ENCODE data around the gene CTU1. TPM values are rescaled to one million over a fixed set of nuclear protein-coding genes. Genes with fewer than 3 reads are reported as not detected.

CTU1 gene
- total RNA-seq, 2 donors from 2014 or later: 18.7 to 21.4 TPM

DNA sequence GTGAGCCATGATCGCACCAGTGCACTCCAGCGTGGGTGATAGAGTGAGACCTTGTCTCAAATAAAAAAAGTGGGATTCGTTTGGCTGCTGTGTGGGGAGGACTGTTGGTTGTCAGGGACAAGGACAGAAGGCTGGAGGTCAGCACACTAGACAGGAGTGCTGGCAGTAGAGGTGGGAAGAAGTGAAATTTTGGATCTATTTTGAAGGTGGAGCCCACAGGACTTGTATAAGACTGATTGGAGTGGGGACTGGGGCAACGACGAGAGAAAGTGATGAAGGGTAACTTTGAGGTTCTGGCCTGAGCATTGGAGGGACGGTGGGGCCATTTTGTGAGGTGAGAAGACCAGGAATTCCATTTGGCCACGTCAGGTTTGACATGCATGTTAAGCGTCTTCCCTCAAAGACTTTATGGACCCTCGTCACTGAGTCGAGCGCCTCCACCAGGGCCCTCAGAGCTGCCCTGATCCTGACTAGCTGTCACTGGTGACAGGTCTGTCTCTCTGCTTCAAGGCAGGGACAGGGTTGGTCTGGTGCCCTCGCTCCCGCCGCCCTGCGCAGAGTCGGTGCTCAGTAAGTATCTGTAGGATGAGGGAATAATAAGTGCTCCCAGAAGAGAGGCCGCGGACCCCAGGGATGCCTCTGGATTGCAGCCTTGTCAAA, 673 bp downstream of the CTU1 start:
- WGBS: 17% methylated on average over 18 of the region's 18 CpGs
- TF ChIP-seq CTCF (IDR thresholded peaks at IDR 0.05) (no peak), POLR2AphosphoS5 (IDR thresholded peaks at IDR 0.05) (no peak), POLR2A (IDR thresholded peaks at IDR 0.05) (no peak)
- Histone ChIP-seq H3K27me3 (replicated peaks; ENCODE audit: insufficient read depth) (no peaks in the 10 kb centered on the region), H3K4me3 (peak overlapping the region; percentile 60 to 68), H3K27ac (peak overlapping the region; percentile 34 to 49), H3K9me3 (no peaks in the 10 kb centered on the region), H3K4me1 (replicated peaks) (peaks cover 6% of the 10 kb centered on the region), H3K36me3 (no peaks in the 10 kb centered on the region)
- intact Hi-C loops (cut with DNase I): loop anchor here (5.0 kb wide), 1 partner anchor 485 kb away; no protein-coding TSS in a partner anchor
- no peak for DNase-seq (ENCODE audit: low spot score)

DNA sequence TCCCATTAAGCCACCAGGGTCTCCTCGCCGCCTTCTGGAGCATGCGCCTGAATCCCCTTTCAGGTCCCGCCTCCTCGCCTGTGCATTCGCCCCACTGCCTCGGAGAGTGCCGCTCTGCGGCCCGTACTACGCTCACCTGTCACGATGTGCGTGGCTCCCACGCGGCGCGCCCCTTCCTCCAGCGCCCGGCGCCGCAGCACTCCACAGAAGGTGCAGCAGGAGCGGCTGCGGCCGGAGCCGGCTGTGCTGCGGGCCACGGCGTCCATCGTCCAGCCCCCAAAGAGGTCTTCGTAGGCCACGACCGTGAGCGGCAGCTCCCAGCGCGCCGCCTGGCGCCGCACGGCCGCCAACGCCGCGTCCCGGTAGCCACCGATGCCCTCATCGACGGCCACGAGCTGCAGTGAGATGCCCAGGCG, 4.3 kb downstream of the CTU1 start:
- Histone ChIP-seq H3K27me3 (replicated peaks; ENCODE audit: insufficient read depth) (no peaks in the 10 kb centered on the region), H3K4me1 (replicated peaks) (peaks cover 6% of the 10 kb centered on the region), H3K9me3 (no peaks in the 10 kb centered on the region), H3K27ac (no peak overlapping the region), H3K4me3 (no peak overlapping the region), H3K36me3 (no peaks in the 10 kb centered on the region)
- no peak for DNase-seq (ENCODE audit: low spot score)
- intact Hi-C loops (cut with DNase I): no loop called here
- 90% methylated on average over 39 of the region's 49 CpGs for WGBS
- TF ChIP-seq POLR2AphosphoS5 (IDR thresholded peaks at IDR 0.05) (no peak), POLR2A (IDR thresholded peaks at IDR 0.05) (no peak), CTCF (IDR thresholded peaks at IDR 0.05) (no peak)

GRCh38 chr19:51102991-51103390, 5.2 kb downstream of the CTU1 start:
- Histone ChIP-seq H3K4me3 (no peak overlapping the region), H3K4me1 (replicated peaks) (peaks cover 6% of the 10 kb centered on the region), H3K9me3 (no peaks in the 10 kb centered on the region), H3K27ac (no peak overlapping the region), H3K36me3 (no peaks in the 10 kb centered on the region), H3K27me3 (replicated peaks; ENCODE audit: insufficient read depth) (no peaks in the 10 kb centered on the region)
- WGBS: 90% methylated on average over 7 of the region's 7 CpGs
- no peak for DNase-seq (ENCODE audit: low spot score)
- no peak for TF ChIP-seq POLR2AphosphoS5 (IDR thresholded peaks at IDR 0.05)
- no peak for TF ChIP-seq CTCF (IDR thresholded peaks at IDR 0.05)
- TF ChIP-seq POLR2A (IDR thresholded peaks at IDR 0.05): no peak
- intact Hi-C loops (cut with DNase I): no loop called here

- intact Hi-C loops (cut with DNase I): no loop called here
- H3K36me3 ChIP-seq: no peaks in the 10 kb centered on the region
- no peak for DNase-seq (ENCODE audit: low spot score)
- no peaks in the 10 kb centered on the region for H3K9me3 ChIP-seq
- no peaks in the 10 kb centered on the region for H3K27me3 ChIP-seq (replicated peaks; ENCODE audit: insufficient read depth)
- TF ChIP-seq POLR2AphosphoS5 (IDR thresholded peaks at IDR 0.05): peak; percentile 17
- TF ChIP-seq POLR2A (IDR thresholded peaks at IDR 0.05): no peak
- TF ChIP-seq CTCF (IDR thresholded peaks at IDR 0.05): no peak
- no peak overlapping the region for H3K4me3 ChIP-seq
- no peak overlapping the region for H3K27ac ChIP-seq
- H3K4me1 ChIP-seq (replicated peaks): no peaks in the 10 kb centered on the region
- WGBS: 49% methylated on average over 5 of the region's 5 CpGs
Measured at GRCh38 chr19:51101171-51101865, 6.9 kb downstream of the CTU1 start.

GRCh38 chr19:51100601-51101000, 7.6 kb downstream of the CTU1 start:
- H3K27ac ChIP-seq: no peak overlapping the region
- 53% methylated on average over 3 of the region's 3 CpGs for WGBS
- intact Hi-C loops (cut with DNase I): no loop called here
- no peak overlapping the region for H3K4me3 ChIP-seq
- no peaks in the 10 kb centered on the region for H3K4me1 ChIP-seq (replicated peaks)
- DNase-seq (ENCODE audit: low spot score): no peak
- TF ChIP-seq POLR2AphosphoS5 (IDR thresholded peaks at IDR 0.05) (no peak), POLR2A (IDR thresholded peaks at IDR 0.05) (no peak), CTCF (IDR thresholded peaks at IDR 0.05) (no peak)
- no peaks in the 10 kb centered on the region for H3K36me3 ChIP-seq
- H3K9me3 ChIP-seq: no peaks in the 10 kb centered on the region
- H3K27me3 ChIP-seq (replicated peaks; ENCODE audit: insufficient read depth): no peaks in the 10 kb centered on the region

Data from prostate gland (tissue), 2 donors.